Heart left ventricle (tissue), 16 donors: ENCODE results near the gene CCDC33. TPM values are rescaled to one million over a fixed set of nuclear protein-coding genes. Genes with fewer than 3 reads are reported as not detected.

ENCODE experiments used
- ATAC-seq, 4 donors: fragments of 200-7000 bp; cut with Tn5 transposase; one replicate each; pipeline ENCODE4 v1.9.1; 2020 to 2022; ENCODE audit warnings: moderate library complexity in 4 of 4, mild to moderate bottlenecking in 3 of 4, moderate number of reproducible peaks in 1 of 4
- DNase-seq, 5 donors: peaks; one replicate each; pipeline ENCODE4 v3.0.0-alpha.2; 2020
- H3K27ac ChIP-seq, 12 donors: fragments of 200-600 bp; sonication (generic) in 4 of 12; one replicate each; pipeline versions ENCODE4 v1.5.0 to v1.8.0; 2016 to 2022; ENCODE audit warnings: mild to moderate bottlenecking in 2 of 12
- H3K27me3 ChIP-seq, 9 donors: fragments of 200-600 bp; sonication (generic) in 2 of 9; one replicate each; pipeline versions ENCODE4 v1.5.1 to v1.8.0; 2016 to 2022; ENCODE audit warnings: mild to moderate bottlenecking in 3 of 9
- H3K36me3 ChIP-seq, 9 donors: fragments of 200-600 bp; sonication (generic) in 2 of 9; one replicate each; pipeline versions ENCODE4 v1.5.0 to v1.8.0; 2018 to 2022; ENCODE audit warnings: mild to moderate bottlenecking in 2 of 9
- H3K4me1 ChIP-seq, 12 donors: fragments of 200-600 bp; sonication (generic) in 4 of 12; one replicate each; pipeline versions ENCODE4 v1.5.0 to v1.8.0; 2016 to 2022; ENCODE audit warnings: mild to moderate bottlenecking in 3 of 12
- H3K4me3 ChIP-seq, 12 donors: fragments of 200-600 bp; sonication (generic) in 4 of 12; one replicate each; pipeline versions ENCODE4 v1.5.0 to v1.8.0; 2017 to 2022; ENCODE audit warnings: mild to moderate bottlenecking in 9 of 12, moderate library complexity in 4 of 12
- H3K9me3 ChIP-seq, 12 donors: fragments of 200-600 bp; sonication (generic) in 4 of 12; one replicate each; pipeline versions ENCODE4 v1.5.0 to v1.8.0; 2016 to 2022; ENCODE audit warnings: mild to moderate bottlenecking in 1 of 12
- POLR2A ChIP-seq, 2 donors: fragments of 450-650 bp; IDR thresholded peaks; one replicate each; pipeline ENCODE4 v1.6.1; 2017; ENCODE audit warnings: antibody characterized with exemption in 2 of 2, mild to moderate bottlenecking in 2 of 2, moderate library complexity in 2 of 2
- WGBS, 4 donors: extraction: QIAGEN DNeasy Blood & Tissue Kit in 2 of 4; methylation state at CpG; one replicate each; pipeline versions ENCODE4 v1.1.5 to v1.1.7; 2013 to 2018; 5-methylcytosine and 5-hydroxymethylcytosine counted together
- intact Hi-C, 10 donors: fragments of 100-400 bp; cut with DNase I; formaldehyde crosslinking; loops; one replicate each; pipeline versions ENCODE4 v1.11.1 to v1.14.2; 2022
- polyA plus RNA-seq, 2 donors: library from polyadenylated mRNA; stranded (reverse); fragments of 200-250 nt; gene quantifications; one replicate each; pipeline ENCODE4 v1.2.3, GENCODE V29; 2013
- total RNA-seq, 9 donors: library from RNA; depleted of rRNA in 2 of 9; stranded (reverse); fragments of >200 nt in 2 of 9; fragmentation: NEBNext Ultra II Directional in 3 of 9; extraction: Animal tissue kit (Norgen Biotek cat#: 25700) in 3 of 9; gene quantifications; one replicate each; pipeline versions ENCODE4 v1.1.0 to v1.2.4, GENCODE V29; 2016 to 2023
- TF ChIP-seq, protein P1 (sequence below), 12 donors: fragments of 200-600 bp; sonication (generic) in 4 of 12; IDR thresholded peaks; one replicate each; pipeline versions ENCODE4 v1.5.0 to v1.8.0; 2018 to 2022; ENCODE audit warnings: antibody characterized with exemption in 12 of 12, mild to moderate bottlenecking in 5 of 12
- donor health status: ischemic (EF 13 %, LVEDD 7.1; RV severe dilation, severe dysfunction).
- donor health status: healthy with polysubstance abuse.
- donor health status: DM: no; HTN: yes; CAD: no.
- donor health status: DM: no; HTN: no; CAD: no.
- donor health status: ischemic (EF 25% LVEDD 6.9; RV normal size, moderate dysfunction).
- donor health status: ischemic (EF 25% LVEDD 5.7; RV mildly dilated, moderate dysfunction).
- donor health status: healthy.
- donor health status: DM: yes; HTN: yes; CAD: no.
- donor health status: ischemic (EF 35%, LVEDD 5.7; RV mildly dilated, moderate dysfunction).
- donor health status: nonischemic (EF 11% LVEDD 7.7; RV severe dilation, severe dysfunction).
- donor health status: DM: yes; HTN: yes; CAD: no.
- donor health status: PGD.
- donor health status: ischemic (EF 29% LVEDD 5.4; RV normal size, mild dysfunction).
- donor health status: nonischemic (EF 23%, LVEDD 6.1; RV moderate dilation, normal function).

Gene CCDC33
- total and polyA plus RNA-seq, 11 donors: 0.08 TPM; not detected in 10

DNA sequence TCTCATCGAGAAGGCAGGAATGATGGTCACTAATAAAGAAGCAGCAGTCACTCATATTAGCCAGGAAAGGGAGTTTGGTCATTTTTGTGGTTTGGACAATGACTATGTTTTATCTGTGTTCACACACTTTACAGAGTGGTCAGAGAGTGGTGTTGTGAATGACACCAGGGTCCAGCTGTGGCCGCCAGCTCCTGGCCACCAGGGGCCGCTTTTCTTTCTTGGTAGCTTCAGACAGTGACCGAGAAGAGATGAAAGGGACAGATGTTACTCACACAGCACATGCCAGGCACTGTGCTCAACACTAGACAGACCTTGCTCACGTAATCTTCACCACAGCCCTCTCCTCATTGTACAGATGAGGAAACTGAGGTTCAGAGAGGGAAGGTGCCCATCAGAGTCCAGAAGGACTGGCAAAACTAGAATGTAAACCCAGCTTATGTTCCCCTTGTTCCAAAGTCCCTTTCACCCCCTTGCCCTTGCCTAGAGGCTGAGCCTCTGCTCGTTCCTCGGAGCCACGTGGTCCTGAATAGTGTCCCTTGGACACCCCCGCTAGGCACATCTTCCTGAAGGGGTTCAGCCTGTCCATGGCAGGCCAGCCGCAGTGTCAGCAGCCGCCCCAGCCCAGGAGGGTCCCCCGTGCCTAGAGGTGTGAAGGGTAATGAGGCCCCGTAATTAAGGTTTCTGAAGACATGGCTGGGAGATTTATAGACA is 75.8 kb downstream of the CCDC33 start:
- TF ChIP-seq POLR2A (IDR thresholded peaks at IDR 0.05): no peak
- TF ChIP-seq, protein P1, sequence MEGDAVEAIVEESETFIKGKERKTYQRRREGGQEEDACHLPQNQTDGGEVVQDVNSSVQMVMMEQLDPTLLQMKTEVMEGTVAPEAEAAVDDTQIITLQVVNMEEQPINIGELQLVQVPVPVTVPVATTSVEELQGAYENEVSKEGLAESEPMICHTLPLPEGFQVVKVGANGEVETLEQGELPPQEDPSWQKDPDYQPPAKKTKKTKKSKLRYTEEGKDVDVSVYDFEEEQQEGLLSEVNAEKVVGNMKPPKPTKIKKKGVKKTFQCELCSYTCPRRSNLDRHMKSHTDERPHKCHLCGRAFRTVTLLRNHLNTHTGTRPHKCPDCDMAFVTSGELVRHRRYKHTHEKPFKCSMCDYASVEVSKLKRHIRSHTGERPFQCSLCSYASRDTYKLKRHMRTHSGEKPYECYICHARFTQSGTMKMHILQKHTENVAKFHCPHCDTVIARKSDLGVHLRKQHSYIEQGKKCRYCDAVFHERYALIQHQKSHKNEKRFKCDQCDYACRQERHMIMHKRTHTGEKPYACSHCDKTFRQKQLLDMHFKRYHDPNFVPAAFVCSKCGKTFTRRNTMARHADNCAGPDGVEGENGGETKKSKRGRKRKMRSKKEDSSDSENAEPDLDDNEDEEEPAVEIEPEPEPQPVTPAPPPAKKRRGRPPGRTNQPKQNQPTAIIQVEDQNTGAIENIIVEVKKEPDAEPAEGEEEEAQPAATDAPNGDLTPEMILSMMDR (IDR thresholded peaks at IDR 0.05): peak; percentile 22 to 66 (median 48)
- 57 to 61% (median 58%) methylated on average over 13 of the region's 13 CpGs for WGBS, 4 donors
- peaks cover 6 to 37% (median 24%) of the 10 kb centered on the region in 12 donors for H3K4me1 ChIP-seq
- no peaks in the 10 kb centered on the region for H3K36me3 ChIP-seq
- H3K27me3 ChIP-seq: peaks cover 0 to 13% (median 8%) of the 10 kb centered on the region in 9 donors
- DNase-seq: peak in 1 of 5 donors; percentile 51
- H3K4me3 ChIP-seq: no peak overlapping the region
- H3K9me3 ChIP-seq: no peaks in the 10 kb centered on the region
- ATAC-seq: peak in 1 of 4 donors; percentile 21
- H3K27ac ChIP-seq: no peak overlapping the region
- intact Hi-C loops: loop anchor here in 1 of 10 donors (10.0 kb wide), 1 partner anchor 337 kb away; no protein-coding TSS in a partner anchor

DNA sequence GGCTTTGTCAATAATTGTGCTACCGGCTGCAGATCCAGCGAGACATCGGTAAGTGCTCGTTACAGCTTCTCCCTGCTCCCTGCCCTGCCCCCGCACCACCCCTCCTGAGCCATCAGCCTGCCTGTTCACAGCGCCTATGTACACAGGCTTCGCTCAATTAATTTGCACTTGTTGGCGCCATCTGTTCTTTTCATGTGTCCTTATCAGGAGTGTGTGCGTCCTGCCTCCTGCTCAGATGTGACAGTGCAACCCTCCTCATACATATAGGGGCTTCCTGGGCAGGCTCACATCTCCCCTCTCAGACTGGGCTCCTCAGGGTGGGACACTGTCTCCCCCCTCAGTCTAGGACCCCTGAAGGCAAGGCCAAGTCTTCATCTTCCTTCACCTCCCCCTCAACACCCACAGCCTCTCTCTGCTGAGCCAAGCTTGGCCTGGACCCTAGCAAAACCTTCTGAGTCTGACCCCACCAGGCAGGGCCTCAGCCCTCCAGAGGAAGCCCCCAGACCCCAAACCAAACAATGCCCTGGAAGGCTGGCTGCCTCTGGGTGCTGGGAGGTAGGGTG is 76.4 kb downstream of the CCDC33 start:
- Histone ChIP-seq H3K9me3 (no peaks in the 10 kb centered on the region), H3K4me1 (peaks cover 9 to 43% (median 30%) of the 10 kb centered on the region in 12 donors), H3K36me3 (no peaks in the 10 kb centered on the region), H3K27ac (no peak overlapping the region), H3K27me3 (peaks cover 0 to 10% (median 5%) of the 10 kb centered on the region in 9 donors), H3K4me3 (no peak overlapping the region)
- ATAC-seq: no peak
- intact Hi-C loops: loop anchor here in 2 of 10 donors (1.0 to 10.0 kb wide), 2 partner anchors 12 to 338 kb away; no protein-coding TSS in a partner anchor
- no peak for DNase-seq
- no peak for TF ChIP-seq POLR2A (IDR thresholded peaks at IDR 0.05)
- TF ChIP-seq, protein P1 (IDR thresholded peaks at IDR 0.05): no peak
- WGBS, 4 donors: 76 to 87% (median 81%) methylated on average over 9 of the region's 9 CpGs

DNA sequence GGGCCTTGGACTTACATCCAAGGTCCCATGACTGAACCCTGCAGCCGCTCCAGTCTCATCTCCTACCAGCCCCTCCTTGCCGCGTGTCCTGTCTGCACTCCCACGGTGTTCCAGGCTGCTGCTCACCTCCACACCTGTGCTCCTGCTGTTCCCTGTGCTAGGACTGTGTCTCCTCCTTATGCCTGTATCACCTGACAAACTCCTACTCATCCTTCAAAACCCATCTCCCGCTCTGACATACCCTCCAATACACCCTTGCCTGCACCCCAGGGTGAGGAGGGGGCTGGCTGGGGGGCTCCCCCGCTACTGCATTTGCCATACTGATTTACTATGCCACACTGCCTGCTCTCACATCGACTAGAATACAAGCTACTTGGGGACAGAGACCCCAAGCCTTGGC is 77.8 kb downstream of the CCDC33 start:
- Histone ChIP-seq H3K4me1 (peaks cover 9 to 49% (median 38%) of the 10 kb centered on the region in 12 donors), H3K27me3 (peaks cover 0 to under 1% (median 0%) of the 10 kb centered on the region in 9 donors), H3K4me3 (no peak overlapping the region), H3K36me3 (no peaks in the 10 kb centered on the region), H3K9me3 (no peaks in the 10 kb centered on the region), H3K27ac (no peak overlapping the region)
- DNase-seq: no peak
- 89 to 95% (median 92%) methylated on average over 7 of the region's 7 CpGs for WGBS, 4 donors
- ATAC-seq: no peak
- no peak for TF ChIP-seq POLR2A (IDR thresholded peaks at IDR 0.05)
- TF ChIP-seq, protein P1 (IDR thresholded peaks at IDR 0.05): no peak
- intact Hi-C loops: loop anchor here in 2 of 10 donors (1.0 to 10.0 kb wide), 2 partner anchors 10 to 339 kb away; no protein-coding TSS in a partner anchor
